Activated CD4-positive, alpha-beta T cell treated with anti-CD3 and anti-CD28 coated beads, Interleukin-2, amount 50 U/mL, for 1 hour (primary cell): Measurements from ENCODE around the gene BCL10.

Source experiments
- DNase-seq: peaks from one replicate; pipeline ENCODE4 v3.0.0-alpha.2; 2020

Gene BCL10

GRCh38 chr1:85219853-85220610, 56.4 kb downstream of the BCL10 start:
- DNase-seq, result no peak

- no peak for DNase-seq
These were observed 59.7 kb downstream of the BCL10 start for GRCh38 chr1:85216697-85217096.
